ENCODE data around the gene B4GAT1. TPM values are rescaled to one million over a fixed set of nuclear protein-coding genes. Genes with fewer than 3 reads are reported as not detected.

Gene B4GAT1
- total and polyA plus RNA-seq, 9 of the 15 experiments (the other 6 are each of a cell fraction or from before 2014, with no cell fraction given), result 0.86 to 9.5 (median 3.8) TPM

GRCh38 chr11:66341502-66342126, 5.8 kb downstream of the B4GAT1 start (continued):
- no peak for TF ChIP-seq ZBTB11 (CRISPR knock-in tag; IDR thresholded peaks at IDR 0.05)
- no peak for TF ChIP-seq NFE2 (IDR thresholded peaks at IDR 0.05; ENCODE audit: low read depth)
- no peak for TF ChIP-seq ZHX1 (conservative IDR thresholded peaks at IDR 0.05; ENCODE audit: low read length)
- no peak for TF ChIP-seq EGR1 (conservative IDR thresholded peaks at IDR 0.05)
- TF ChIP-seq POLR2H (tag; IDR thresholded peaks at IDR 0.05; ENCODE audit: low read depth), result no peak
